SK-N-SH treated with all-trans-retinoic acid at 6 μM for 48 hours (cell line): Measurements from ENCODE around the gene DSE.
A peak's percentile ranks its signal among the peaks of the same experiment; 100 is the strongest.

ENCODE experiments used
- ATAC-seq: fragments of 200-7000 bp; cut with Tn5 transposase; 3 replicates; pipeline ENCODE4 v1.9.1; 2020; ENCODE audit warnings: mild to moderate bottlenecking, moderate library complexity
- BACH2 ChIP-seq: fragments of 250-450 bp; sonication (Bioruptor Pico); IDR thresholded peaks from 2 replicates; pipeline ENCODE4 v1.9.0; 2021; ENCODE audit warnings: mild to moderate bottlenecking, borderline replicate concordance
- ESRRG ChIP-seq: fragments of 250-450 bp; sonication (Bioruptor Pico); IDR thresholded peaks from 2 replicates; pipeline ENCODE4 v1.6.1; 2021; ENCODE audit warnings: mild to moderate bottlenecking
- GLIS3 ChIP-seq: fragments of 250-450 bp; sonication (Bioruptor Pico); IDR thresholded peaks from 2 replicates; pipeline ENCODE4 v1.5.0; 2020; ENCODE audit warnings: mild to moderate bottlenecking, moderate library complexity
- ISL1 ChIP-seq: fragments of 250-450 bp; sonication (Bioruptor Pico); IDR thresholded peaks from 2 replicates; pipeline ENCODE4 v2.1.2; 2022; ENCODE audit warnings: mild to moderate bottlenecking, moderate library complexity
- OSR1 ChIP-seq: fragments of 250-450 bp; sonication (Bioruptor Pico); IDR thresholded peaks from 2 replicates; pipeline ENCODE4 v1.8.0; 2022; ENCODE audit warnings: moderate library complexity, mild to moderate bottlenecking, inconsistent platforms
- RARB ChIP-seq: fragments of 250-450 bp; sonication (Bioruptor Pico); IDR thresholded peaks from 2 replicates; pipeline ENCODE4 v1.8.0; 2021; ENCODE audit warnings: mild to moderate bottlenecking, moderate library complexity
- TCF4 ChIP-seq: fragments of 250-450 bp; sonication (Bioruptor Pico); IDR thresholded peaks from 2 replicates; pipeline ENCODE4 v1.8.0; 2021; ENCODE audit warnings: mild to moderate bottlenecking, moderate library complexity, borderline replicate concordance
- TOX ChIP-seq: fragments of 250-450 bp; sonication (Bioruptor Pico); IDR thresholded peaks from 2 replicates; pipeline ENCODE4 v1.8.0; 2021; ENCODE audit warnings: mild to moderate bottlenecking, moderate library complexity, borderline replicate concordance
- ZC3H10 ChIP-seq: fragments of 250-450 bp; sonication (Bioruptor Pico); IDR thresholded peaks from 2 replicates; pipeline ENCODE4 v1.5.1; 2021; ENCODE audit warnings: mild to moderate bottlenecking, moderate library complexity
- ZFP3 ChIP-seq: fragments of 250-450 bp; sonication (Bioruptor Pico); IDR thresholded peaks from 2 replicates; pipeline ENCODE4 v1.5.0; 2020; ENCODE audit warnings: mild to moderate bottlenecking, moderate library complexity
- ZFP30 ChIP-seq: fragments of 450-650 bp; formaldehyde crosslinking; IDR thresholded peaks from 2 replicates; pipeline ENCODE4 v1.5.0; 2022; ENCODE audit warnings: mild to moderate bottlenecking, moderate library complexity
- ZNF565 ChIP-seq: fragments of 450-650 bp; formaldehyde crosslinking; conservative IDR thresholded peaks from 2 replicates; pipeline ENCODE4 v1.5.0; 2020; ENCODE audit warnings: low read depth, mild to moderate bottlenecking, moderate library complexity
- ZNF8 ChIP-seq: fragments of 450-650 bp; formaldehyde crosslinking; IDR thresholded peaks from 2 replicates; pipeline ENCODE4 v1.5.0; 2020; ENCODE audit warnings: mild to moderate bottlenecking, moderate library complexity
- TF ChIP-seq, protein P1 (sequence below): fragments of 250-450 bp; sonication (Bioruptor Pico); IDR thresholded peaks from 2 replicates; pipeline ENCODE4 v1.5.1; 2021; ENCODE audit warnings: mild to moderate bottlenecking, moderate library complexity
- TF ChIP-seq, protein P2 (sequence below): fragments of 250-450 bp; sonication (Bioruptor Pico); IDR thresholded peaks from 2 replicates; pipeline ENCODE4 v1.5.1; 2020; ENCODE audit warnings: low read depth, mild to moderate bottlenecking, moderate library complexity
- TF ChIP-seq, protein P3 (sequence below): fragments of 250-450 bp; sonication (Bioruptor Pico); IDR thresholded peaks from 2 replicates; pipeline ENCODE4 v1.8.0; 2021; ENCODE audit warnings: low read depth, mild to moderate bottlenecking, moderate library complexity, borderline replicate concordance
- TF ChIP-seq, protein P4 (sequence below): fragments of 250-450 bp; sonication (Bioruptor Pico); IDR thresholded peaks from 2 replicates; pipeline ENCODE4 v1.8.0; 2020; ENCODE audit warnings: mild to moderate bottlenecking, moderate library complexity, borderline replicate concordance
- TF ChIP-seq, protein P5 (sequence below): fragments of 250-450 bp; sonication (Bioruptor Pico); IDR thresholded peaks from 2 replicates; pipeline ENCODE4 v1.5.0; 2020; ENCODE audit warnings: mild to moderate bottlenecking, moderate library complexity

Gene DSE

DNA sequence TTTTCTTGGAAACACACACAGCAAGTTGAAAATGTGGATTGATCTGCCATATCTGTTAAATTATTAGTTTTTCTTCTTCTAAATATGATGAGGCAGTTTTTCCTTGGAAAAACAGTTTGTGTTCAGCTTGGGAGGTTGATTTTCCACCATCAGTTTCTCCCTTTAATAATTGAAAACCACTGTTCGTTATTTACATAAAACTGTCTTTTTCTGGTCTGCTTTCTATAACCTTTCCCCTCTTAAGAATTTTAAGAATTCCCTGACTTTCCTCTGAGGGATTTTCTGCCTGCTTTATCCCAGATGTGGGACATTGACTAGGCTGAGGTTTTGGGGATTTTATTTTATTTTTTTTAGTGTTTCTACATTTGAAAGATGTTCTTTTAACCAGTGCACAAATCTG lies 27.2 kb downstream of the DSE start:
- TF ChIP-seq, protein P1, sequence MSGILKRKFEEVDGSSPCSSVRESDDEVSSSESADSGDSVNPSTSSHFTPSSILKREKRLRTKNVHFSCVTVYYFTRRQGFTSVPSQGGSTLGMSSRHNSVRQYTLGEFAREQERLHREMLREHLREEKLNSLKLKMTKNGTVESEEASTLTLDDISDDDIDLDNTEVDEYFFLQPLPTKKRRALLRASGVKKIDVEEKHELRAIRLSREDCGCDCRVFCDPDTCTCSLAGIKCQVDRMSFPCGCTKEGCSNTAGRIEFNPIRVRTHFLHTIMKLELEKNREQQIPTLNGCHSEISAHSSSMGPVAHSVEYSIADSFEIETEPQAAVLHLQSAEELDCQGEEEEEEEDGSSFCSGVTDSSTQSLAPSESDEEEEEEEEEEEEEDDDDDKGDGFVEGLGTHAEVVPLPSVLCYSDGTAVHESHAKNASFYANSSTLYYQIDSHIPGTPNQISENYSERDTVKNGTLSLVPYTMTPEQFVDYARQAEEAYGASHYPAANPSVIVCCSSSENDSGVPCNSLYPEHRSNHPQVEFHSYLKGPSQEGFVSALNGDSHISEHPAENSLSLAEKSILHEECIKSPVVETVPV, result no peak
- TF ChIP-seq, protein P2, sequence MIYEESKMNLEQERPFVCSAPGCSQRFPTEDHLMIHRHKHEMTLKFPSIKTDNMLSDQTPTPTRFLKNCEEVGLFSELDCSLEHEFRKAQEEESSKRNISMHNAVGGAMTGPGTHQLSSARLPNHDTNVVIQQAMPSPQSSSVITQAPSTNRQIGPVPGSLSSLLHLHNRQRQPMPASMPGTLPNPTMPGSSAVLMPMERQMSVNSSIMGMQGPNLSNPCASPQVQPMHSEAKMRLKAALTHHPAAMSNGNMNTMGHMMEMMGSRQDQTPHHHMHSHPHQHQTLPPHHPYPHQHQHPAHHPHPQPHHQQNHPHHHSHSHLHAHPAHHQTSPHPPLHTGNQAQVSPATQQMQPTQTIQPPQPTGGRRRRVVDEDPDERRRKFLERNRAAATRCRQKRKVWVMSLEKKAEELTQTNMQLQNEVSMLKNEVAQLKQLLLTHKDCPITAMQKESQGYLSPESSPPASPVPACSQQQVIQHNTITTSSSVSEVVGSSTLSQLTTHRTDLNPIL (CRISPR knock-in tag), result no peak
- TF ChIP-seq ZNF565 (no peak), ZFP3 (no peak), ISL1 (CRISPR knock-in tag) (no peak), TCF4 (CRISPR knock-in tag) (no peak), ZNF8 (no peak), GLIS3 (no peak), BACH2 (CRISPR knock-in tag) (no peak), ZFP30 (CRISPR knock-in tag) (no peak), OSR1 (CRISPR knock-in tag) (no peak), RARB (CRISPR knock-in tag) (no peak)
- TF ChIP-seq, protein P3, sequence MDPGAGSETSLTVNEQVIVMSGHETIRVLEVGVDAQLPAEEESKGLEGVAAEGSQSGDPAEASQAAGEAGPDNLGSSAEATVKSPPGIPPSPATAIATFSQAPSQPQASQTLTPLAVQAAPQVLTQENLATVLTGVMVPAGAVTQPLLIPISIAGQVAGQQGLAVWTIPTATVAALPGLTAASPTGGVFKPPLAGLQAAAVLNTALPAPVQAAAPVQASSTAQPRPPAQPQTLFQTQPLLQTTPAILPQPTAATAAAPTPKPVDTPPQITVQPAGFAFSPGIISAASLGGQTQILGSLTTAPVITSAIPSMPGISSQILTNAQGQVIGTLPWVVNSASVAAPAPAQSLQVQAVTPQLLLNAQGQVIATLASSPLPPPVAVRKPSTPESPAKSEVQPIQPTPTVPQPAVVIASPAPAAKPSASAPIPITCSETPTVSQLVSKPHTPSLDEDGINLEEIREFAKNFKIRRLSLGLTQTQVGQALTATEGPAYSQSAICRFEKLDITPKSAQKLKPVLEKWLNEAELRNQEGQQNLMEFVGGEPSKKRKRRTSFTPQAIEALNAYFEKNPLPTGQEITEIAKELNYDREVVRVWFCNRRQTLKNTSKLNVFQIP (CRISPR knock-in tag), result no peak
- TF ChIP-seq, protein P4, sequence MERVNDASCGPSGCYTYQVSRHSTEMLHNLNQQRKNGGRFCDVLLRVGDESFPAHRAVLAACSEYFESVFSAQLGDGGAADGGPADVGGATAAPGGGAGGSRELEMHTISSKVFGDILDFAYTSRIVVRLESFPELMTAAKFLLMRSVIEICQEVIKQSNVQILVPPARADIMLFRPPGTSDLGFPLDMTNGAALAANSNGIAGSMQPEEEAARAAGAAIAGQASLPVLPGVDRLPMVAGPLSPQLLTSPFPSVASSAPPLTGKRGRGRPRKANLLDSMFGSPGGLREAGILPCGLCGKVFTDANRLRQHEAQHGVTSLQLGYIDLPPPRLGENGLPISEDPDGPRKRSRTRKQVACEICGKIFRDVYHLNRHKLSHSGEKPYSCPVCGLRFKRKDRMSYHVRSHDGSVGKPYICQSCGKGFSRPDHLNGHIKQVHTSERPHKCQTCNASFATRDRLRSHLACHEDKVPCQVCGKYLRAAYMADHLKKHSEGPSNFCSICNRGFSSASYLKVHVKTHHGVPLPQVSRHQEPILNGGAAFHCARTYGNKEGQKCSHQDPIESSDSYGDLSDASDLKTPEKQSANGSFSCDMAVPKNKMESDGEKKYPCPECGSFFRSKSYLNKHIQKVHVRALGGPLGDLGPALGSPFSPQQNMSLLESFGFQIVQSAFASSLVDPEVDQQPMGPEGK (CRISPR knock-in tag), result no peak
- TF ChIP-seq, protein P5, sequence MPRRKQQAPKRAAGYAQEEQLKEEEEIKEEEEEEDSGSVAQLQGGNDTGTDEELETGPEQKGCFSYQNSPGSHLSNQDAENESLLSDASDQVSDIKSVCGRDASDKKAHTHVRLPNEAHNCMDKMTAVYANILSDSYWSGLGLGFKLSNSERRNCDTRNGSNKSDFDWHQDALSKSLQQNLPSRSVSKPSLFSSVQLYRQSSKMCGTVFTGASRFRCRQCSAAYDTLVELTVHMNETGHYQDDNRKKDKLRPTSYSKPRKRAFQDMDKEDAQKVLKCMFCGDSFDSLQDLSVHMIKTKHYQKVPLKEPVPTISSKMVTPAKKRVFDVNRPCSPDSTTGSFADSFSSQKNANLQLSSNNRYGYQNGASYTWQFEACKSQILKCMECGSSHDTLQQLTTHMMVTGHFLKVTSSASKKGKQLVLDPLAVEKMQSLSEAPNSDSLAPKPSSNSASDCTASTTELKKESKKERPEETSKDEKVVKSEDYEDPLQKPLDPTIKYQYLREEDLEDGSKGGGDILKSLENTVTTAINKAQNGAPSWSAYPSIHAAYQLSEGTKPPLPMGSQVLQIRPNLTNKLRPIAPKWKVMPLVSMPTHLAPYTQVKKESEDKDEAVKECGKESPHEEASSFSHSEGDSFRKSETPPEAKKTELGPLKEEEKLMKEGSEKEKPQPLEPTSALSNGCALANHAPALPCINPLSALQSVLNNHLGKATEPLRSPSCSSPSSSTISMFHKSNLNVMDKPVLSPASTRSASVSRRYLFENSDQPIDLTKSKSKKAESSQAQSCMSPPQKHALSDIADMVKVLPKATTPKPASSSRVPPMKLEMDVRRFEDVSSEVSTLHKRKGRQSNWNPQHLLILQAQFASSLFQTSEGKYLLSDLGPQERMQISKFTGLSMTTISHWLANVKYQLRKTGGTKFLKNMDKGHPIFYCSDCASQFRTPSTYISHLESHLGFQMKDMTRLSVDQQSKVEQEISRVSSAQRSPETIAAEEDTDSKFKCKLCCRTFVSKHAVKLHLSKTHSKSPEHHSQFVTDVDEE (CRISPR knock-in tag), result no peak
- ATAC-seq, result peak; percentile 57

DNA sequence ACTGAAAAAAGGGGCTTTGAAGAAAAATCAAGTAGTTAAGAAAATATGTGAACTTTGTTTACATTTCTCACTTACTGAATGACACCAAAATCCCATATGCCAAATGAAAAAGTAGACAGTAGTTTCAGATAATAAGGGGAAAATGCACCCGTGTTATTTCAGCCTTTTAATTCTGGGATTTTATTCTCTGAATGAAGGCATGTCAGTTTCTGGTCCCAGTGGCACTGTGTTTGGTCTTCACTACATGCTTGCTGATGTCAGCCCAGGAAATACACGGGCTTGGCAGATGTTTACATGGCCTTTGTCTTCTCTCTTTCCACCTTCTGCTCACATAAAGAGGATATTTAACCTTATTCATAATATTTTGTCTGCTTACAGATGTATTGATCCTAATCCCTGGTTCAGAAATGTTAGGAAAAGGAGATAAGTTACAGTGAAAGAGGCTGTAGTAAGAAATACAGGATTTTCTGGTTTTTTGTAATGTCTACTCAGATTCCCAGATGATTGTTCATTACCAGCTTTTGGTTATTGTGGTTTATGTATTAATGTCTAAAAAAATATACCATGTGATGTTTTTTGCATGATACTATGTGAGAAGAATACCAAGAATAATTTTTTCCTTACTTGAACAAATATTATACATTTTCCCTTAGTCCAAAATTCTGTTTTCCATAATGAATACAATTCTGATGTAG lies 27.7 kb downstream of the DSE start:
- no peak for TF ChIP-seq ZNF565
- ATAC-seq, result peak; percentile 75

DNA sequence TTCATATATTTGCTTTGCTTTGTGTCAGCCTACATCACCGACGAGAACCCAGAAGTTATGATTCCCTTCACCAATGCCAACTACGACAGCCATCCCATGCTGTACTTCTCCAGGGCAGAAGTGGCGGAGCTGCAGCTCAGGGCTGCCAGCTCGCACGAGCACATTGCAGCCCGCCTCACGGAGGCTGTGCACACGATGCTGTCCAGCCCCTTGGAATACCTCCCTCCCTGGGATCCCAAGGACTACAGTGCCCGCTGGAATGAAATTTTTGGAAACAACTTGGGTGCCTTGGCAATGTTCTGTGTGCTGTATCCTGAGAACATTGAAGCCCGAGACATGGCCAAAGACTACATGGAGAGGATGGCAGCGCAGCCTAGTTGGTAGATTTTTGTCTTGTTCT lies 28.5 kb downstream of the DSE start:
- no peak for ATAC-seq
- TF ChIP-seq ISL1 (CRISPR knock-in tag) (no peak), RARB (CRISPR knock-in tag) (no peak), TOX (CRISPR knock-in tag) (no peak), ZFP3 (no peak), ESRRG (CRISPR knock-in tag) (no peak), ZNF8 (no peak), ZFP30 (CRISPR knock-in tag) (no peak), ZC3H10 (CRISPR knock-in tag) (no peak), BACH2 (CRISPR knock-in tag) (no peak), ZNF565 (no peak)
- TF ChIP-seq, protein P5 (CRISPR knock-in tag), result no peak
- TF ChIP-seq, protein P4 (CRISPR knock-in tag), result no peak
- TF ChIP-seq, protein P3 (CRISPR knock-in tag), result no peak
- TF ChIP-seq, protein P2 (CRISPR knock-in tag), result no peak
